Endothelial cell of umbilical vein (primary cell): Measurements from ENCODE around the gene CNIH4. TPM values are rescaled to one million over a fixed set of nuclear protein-coding genes. Genes with fewer than 3 reads are reported as not detected.

Experiments
- BruUV-seq: library from RNA; stranded (reverse); fragments of 400-500 nt; replicated peaks from 2 replicates; lab custom pipeline; 2021; lab: Mats Ljungman, UMichigan
- CTCF ChIA-PET: fragments of 300-600, 350-600 bp; sonication (Branson Sonifier 250); formaldehyde crosslinking; loops from one replicate; lab custom pipeline; 2021; ENCODE audit warnings: antibody characterized with exemption, inconsistent platforms; lab: Charles Lee
- POLR2A ChIA-PET: fragments of 300-600, 350-600 bp; sonication (Branson Sonifier 250); formaldehyde crosslinking; loops from one replicate; lab custom pipeline; 2021; ENCODE audit warnings: antibody characterized with exemption, inconsistent platforms; lab: Charles Lee
- DNase-seq: peaks from one replicate; pipeline ENCODE4 v3.0.0-alpha.2; 2011; ENCODE audit warnings: low read depth, low spot score
- FAIRE-seq: peaks from 2 replicates; lab custom pipeline; 2011; peaks lifted over from hg19 to GRCh38; lab: Jason Lieb, UNC
- H2AFZ ChIP-seq: 2 replicates; pipeline ENCODE4 v1.6.0; 2012; ENCODE audit warnings: low read depth, low read length, control low read depth, inconsistent platforms
- H3K27ac ChIP-seq: 2 replicates; pipeline ENCODE4 v1.5.1; 2011; ENCODE audit warnings: low read depth, mild to moderate bottlenecking, control low read depth, low read length, moderate library complexity; ENCODE audit not compliant: insufficient read depth
- H3K27me3 ChIP-seq, 2 experiments: 2 replicates each; pipeline versions ENCODE4 v1.6.0 to v1.6.1; 2011; ENCODE audit warnings: low read length in 2 of 2, mixed read lengths in 1 of 2; ENCODE audit not compliant: control insufficient read depth in 2 of 2, insufficient read depth in 2 of 2
- H3K36me3 ChIP-seq, 2 experiments: 2 replicates in 1 of 2; 3 replicates in 1 of 2; pipeline ENCODE4 v1.5.1; 2011; ENCODE audit warnings: low read length in 2 of 2, mild to moderate bottlenecking in 1 of 2, moderate library complexity in 1 of 2; ENCODE audit not compliant: control insufficient read depth in 2 of 2, insufficient read depth in 2 of 2; ENCODE audit errors: extremely low read depth in 1 of 2
- H3K4me1 ChIP-seq: 3 replicates; pipeline ENCODE4 v1.5.1; 2011; ENCODE audit warnings: mild to moderate bottlenecking, low read length; ENCODE audit not compliant: control insufficient read depth, insufficient read depth; ENCODE audit errors: extremely low read depth
- H3K4me2 ChIP-seq: 2 replicates; pipeline ENCODE4 v1.6.1; 2011; ENCODE audit warnings: low read length, control low read depth, mixed read lengths; ENCODE audit not compliant: insufficient read depth
- H3K4me3 ChIP-seq, 3 experiments: fragments of 200-600 bp in 1 of 3; sonication (generic), shearing (Covaris generic) in 1 of 3; replicated peaks in 1 of 3; 2 replicates each; pipeline ENCODE4 v1.5.1; 2011 to 2016; ENCODE audit warnings: control low read depth in 3 of 3, low read length in 3 of 3, mild to moderate bottlenecking in 2 of 3, inconsistent platforms in 1 of 3, low read depth in 1 of 3, moderate library complexity in 1 of 3; ENCODE audit not compliant: insufficient read depth in 1 of 3
- H3K79me2 ChIP-seq: 2 replicates; pipeline ENCODE4 v1.6.0; 2012; ENCODE audit warnings: low read length, inconsistent platforms; ENCODE audit not compliant: control insufficient read depth, insufficient read depth
- H3K9ac ChIP-seq: replicated peaks from 2 replicates; pipeline ENCODE3; 2011; ENCODE audit warnings: low read length, control low read depth; ENCODE audit not compliant: insufficient read depth; ENCODE audit errors: extremely low read depth
- H3K9me1 ChIP-seq: replicated peaks from 3 replicates; pipeline ENCODE4 v1.6.0; 2011; ENCODE audit warnings: mild to moderate bottlenecking, low read length; ENCODE audit not compliant: control insufficient read depth, insufficient read depth; ENCODE audit errors: extremely low read depth
- H3K9me3 ChIP-seq: replicated peaks from 2 replicates; pipeline ENCODE4 v1.5.1; 2012; ENCODE audit warnings: low read length, inconsistent platforms; ENCODE audit not compliant: control insufficient read depth, insufficient read depth
- H4K20me1 ChIP-seq: replicated peaks from 2 replicates; pipeline ENCODE3; 2011; ENCODE audit warnings: mild to moderate bottlenecking, low read length; ENCODE audit not compliant: control insufficient read depth, insufficient read depth; ENCODE audit errors: extremely low read depth
- EZH2 ChIP-seq: IDR thresholded peaks from 2 replicates; pipeline ENCODE4 v1.6.1; 2012; ENCODE audit warnings: borderline replicate concordance, low read depth, mild to moderate bottlenecking, moderate library complexity, low read length, inconsistent platforms; ENCODE audit not compliant: severe bottlenecking
- FOS ChIP-seq: IDR thresholded peaks from 2 replicates; pipeline ENCODE4 v1.6.1; 2011; ENCODE audit warnings: mild to moderate bottlenecking, low read length, moderate library complexity, borderline replicate concordance; ENCODE audit not compliant: insufficient read depth
- GATA2 ChIP-seq: IDR thresholded peaks from 2 replicates; pipeline ENCODE4 v1.7.0; 2011; ENCODE audit warnings: low read depth, mild to moderate bottlenecking, moderate library complexity, mixed read lengths, low read length; ENCODE audit not compliant: insufficient read length, insufficient read depth
- JUN ChIP-seq: IDR thresholded peaks from 2 replicates; pipeline ENCODE4 v1.6.1; 2011; ENCODE audit warnings: borderline replicate concordance, low read depth; ENCODE audit not compliant: insufficient read length, insufficient read depth
- MAX ChIP-seq: IDR thresholded peaks from 2 replicates; pipeline ENCODE4 v1.6.1; 2011; ENCODE audit not compliant: insufficient read depth, insufficient read length
- MYC ChIP-seq: IDR thresholded peaks from one replicate; pipeline ENCODE4 v1.6.1; 2011; ENCODE audit warnings: mild to moderate bottlenecking, low read depth, low read length
- POLR2A ChIP-seq: IDR thresholded peaks from 2 replicates; pipeline ENCODE4 v1.6.1; 2012; ENCODE audit warnings: low read depth, mild to moderate bottlenecking, control low read depth, low read length
- POLR2AphosphoS5 ChIP-seq: IDR thresholded peaks from 2 replicates; pipeline ENCODE4 v1.6.1; 2012; ENCODE audit warnings: low read depth, mild to moderate bottlenecking, control low read depth, low read length, moderate library complexity; ENCODE audit not compliant: insufficient read depth
- dilution Hi-C: fragments of 300-500 bp; cut with MboI; formaldehyde crosslinking; loops from one replicate; pipeline ENCODE4 v1.15.0; 2019; ENCODE audit warnings: low sequenced_read_pairs; ENCODE audit not compliant: extremely low pct_ligation_motif_present
- intact Hi-C: fragments of 100-400 bp; cut with micrococcal nuclease; formaldehyde crosslinking; loops from one replicate; pipeline ENCODE4 v1.10.0; 2022
- polyA plus RNA-seq, 4 experiments: library from polyadenylated mRNA; depleted of rRNA in 3 of 4; stranded (reverse) in 3 of 4; unstranded in 1 of 4; fragments of >200 nt; gene quantifications; 2 replicates each; pipeline versions ENCODE4 v1.2.1 to v1.2.3, GENCODE V29; 2011 to 2012; ENCODE audit warnings: missing spikeins in 1 of 4
- total RNA-seq: library from RNA; stranded (reverse); gene quantifications from 2 replicates; pipeline ENCODE4 v1.2.3, GENCODE V29; 2021
- TF ChIP-seq, protein P1 (sequence below), 2 donors: IDR thresholded peaks; 1 replicate in 1 of 2; 2 replicates in 1 of 2; pipeline ENCODE4 v1.5.1; 2011; ENCODE audit warnings: low read length in 2 of 2, mild to moderate bottlenecking in 2 of 2, moderate library complexity in 2 of 2, control low read depth in 1 of 2, inconsistent platforms in 1 of 2, low read depth in 1 of 2; ENCODE audit not compliant: insufficient read depth in 1 of 2; ENCODE audit errors: extremely low read depth in 1 of 2

Gene CNIH4
- total and polyA plus RNA-seq, 2 donors (not counting 3 experiments of a cell fraction or from before 2014, with no cell fraction given) = 74.9 to 118 TPM

- Histone ChIP-seq H3K9me3 (no peaks in the 10 kb centered on the region), H3K4me2 (no peak overlapping the region), H3K27me3 (no peaks in the 10 kb centered on the region), H3K4me3 (no peak overlapping the region), H3K4me1 (peaks cover 8% of the 10 kb centered on the region), H3K27ac (no peak overlapping the region), H3K9me1 (no peaks in the 10 kb centered on the region), H4K20me1 (peaks cover 6% of the 10 kb centered on the region), H3K36me3 (peaks cover 14 to 38% of the 10 kb centered on the region in 2 experiments), H3K9ac (no peak overlapping the region), H3K79me2 (no peaks in the 10 kb centered on the region), H2AFZ (no peak overlapping the region)
- POLR2A ChIA-PET = interaction anchor here (0.6 kb wide), 1 partner anchor 416 kb away, joined by 5 read pairs; no protein-coding TSS in a partner anchor
- TF ChIP-seq GATA2 = no peak
- no peak for TF ChIP-seq MAX
- TF ChIP-seq, protein P1, sequence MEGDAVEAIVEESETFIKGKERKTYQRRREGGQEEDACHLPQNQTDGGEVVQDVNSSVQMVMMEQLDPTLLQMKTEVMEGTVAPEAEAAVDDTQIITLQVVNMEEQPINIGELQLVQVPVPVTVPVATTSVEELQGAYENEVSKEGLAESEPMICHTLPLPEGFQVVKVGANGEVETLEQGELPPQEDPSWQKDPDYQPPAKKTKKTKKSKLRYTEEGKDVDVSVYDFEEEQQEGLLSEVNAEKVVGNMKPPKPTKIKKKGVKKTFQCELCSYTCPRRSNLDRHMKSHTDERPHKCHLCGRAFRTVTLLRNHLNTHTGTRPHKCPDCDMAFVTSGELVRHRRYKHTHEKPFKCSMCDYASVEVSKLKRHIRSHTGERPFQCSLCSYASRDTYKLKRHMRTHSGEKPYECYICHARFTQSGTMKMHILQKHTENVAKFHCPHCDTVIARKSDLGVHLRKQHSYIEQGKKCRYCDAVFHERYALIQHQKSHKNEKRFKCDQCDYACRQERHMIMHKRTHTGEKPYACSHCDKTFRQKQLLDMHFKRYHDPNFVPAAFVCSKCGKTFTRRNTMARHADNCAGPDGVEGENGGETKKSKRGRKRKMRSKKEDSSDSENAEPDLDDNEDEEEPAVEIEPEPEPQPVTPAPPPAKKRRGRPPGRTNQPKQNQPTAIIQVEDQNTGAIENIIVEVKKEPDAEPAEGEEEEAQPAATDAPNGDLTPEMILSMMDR (IDR thresholded peaks at IDR 0.05; ENCODE audit: extremely low read depth in 1 of 2, insufficient read depth in 1 of 2, low read depth in 1 of 2, low read length in 2 of 2) = no peak
- TF ChIP-seq POLR2A = no peak
- TF ChIP-seq POLR2AphosphoS5 = no peak
- TF ChIP-seq MYC = no peak
- no peak for TF ChIP-seq EZH2
- TF ChIP-seq FOS = no peak
- TF ChIP-seq JUN = no peak
- FAIRE-seq (no peak), DNase-seq (no peak)
- no TSS peak for BruUV-seq
- dilution Hi-C loops = no loop called here
- intact Hi-C loops = no loop called here
- CTCF ChIA-PET = interaction anchor here (0.6 to 1.4 kb wide), 8 partner anchors 10 to 517 kb away, joined by 3 to 9 read pairs (median 4); no protein-coding TSS in a partner anchor
These were observed 48.4 kb downstream of the CNIH4 start for GRCh38 chr1:224404916-224405603.
